HepG2 (cell line): ENCODE measurements around the gene EPHB4. TPM values are rescaled to one million over a fixed set of nuclear protein-coding genes. Genes with fewer than 3 reads are reported as not detected.

Source experiments
- AKAP8 ChIP-seq: sonication (generic); formaldehyde crosslinking; IDR thresholded peaks from 2 replicates; pipeline ENCODE4 v1.5.1; 2020; ENCODE audit warnings: mild to moderate bottlenecking, missing genetic modification reagents
- ATF7 ChIP-seq, 2 experiments: fragments of 450-650 bp in 1 of 2; sonication (generic) in 1 of 2; formaldehyde crosslinking in 1 of 2; IDR thresholded peaks; 2 replicates each; pipeline versions ENCODE4 v1.4.0 to v1.6.1; 2016 to 2020; ENCODE audit warnings: antibody characterized with exemption in 1 of 2, mild to moderate bottlenecking in 1 of 2, missing genetic modification reagents in 1 of 2
- CREM ChIP-seq, 2 experiments: sonication (generic) in 1 of 2; formaldehyde crosslinking in 1 of 2; IDR thresholded peaks; 2 replicates each; pipeline versions ENCODE4 v1.4.0 to v1.6.1; 2016 to 2020; ENCODE audit warnings: antibody characterized with exemption in 1 of 2, mild to moderate bottlenecking in 1 of 2, missing genetic modification reagents in 1 of 2
- E2F5 ChIP-seq: sonication (generic); formaldehyde crosslinking; conservative IDR thresholded peaks from 2 replicates; pipeline ENCODE4 v1.4.0; 2020; ENCODE audit warnings: missing genetic modification reagents
- GFI1 ChIP-seq: sonication (generic); formaldehyde crosslinking; IDR thresholded peaks from 2 replicates; pipeline ENCODE4 v1.5.0; 2020; ENCODE audit warnings: missing genetic modification reagents, mild to moderate bottlenecking, borderline replicate concordance
- HNRNPLL ChIP-seq: fragments of 200-400 bp; formaldehyde crosslinking; IDR thresholded peaks from 2 replicates; pipeline ENCODE4 v1.6.1; 2017; ENCODE audit warnings: mild to moderate bottlenecking, low read depth, low read length; ENCODE audit not compliant: poor library complexity, severe bottlenecking
- IRF2 ChIP-seq: IDR thresholded peaks from 2 replicates; pipeline ENCODE4 v1.6.1; 2018; ENCODE audit warnings: missing genetic modification reagents, missing compliant biosample characterization
- MATR3 ChIP-seq: sonication (generic); formaldehyde crosslinking; IDR thresholded peaks from 2 replicates; pipeline ENCODE4 v1.4.0; 2020; ENCODE audit warnings: missing genetic modification reagents
- MBD4 ChIP-seq: IDR thresholded peaks from 2 replicates; pipeline ENCODE4 v1.6.1; 2012; ENCODE audit warnings: low read length, inconsistent platforms, borderline replicate concordance
- NFAT5 ChIP-seq: sonication (generic); formaldehyde crosslinking; IDR thresholded peaks from 2 replicates; pipeline ENCODE4 v1.4.0; 2020; ENCODE audit warnings: missing genetic modification reagents
- NKX3-1 ChIP-seq: sonication (generic); formaldehyde crosslinking; IDR thresholded peaks from 2 replicates; pipeline ENCODE4 v1.5.0; 2020; ENCODE audit warnings: missing genetic modification reagents
- SALL1 ChIP-seq: sonication (generic); formaldehyde crosslinking; IDR thresholded peaks from 2 replicates; pipeline ENCODE4 v1.8.0; 2022; ENCODE audit warnings: mild to moderate bottlenecking, missing genetic modification reagents
- SNAPC4 ChIP-seq: sonication (generic); formaldehyde crosslinking; IDR thresholded peaks from 2 replicates; pipeline ENCODE4 v1.4.0; 2020; ENCODE audit warnings: mild to moderate bottlenecking, missing genetic modification reagents
- TEAD2 ChIP-seq: sonication (generic); formaldehyde crosslinking; IDR thresholded peaks from 2 replicates; pipeline ENCODE4 v1.9.0; 2021; ENCODE audit warnings: missing genetic modification reagents
- ZNF3 ChIP-seq: IDR thresholded peaks from 2 replicates; pipeline ENCODE4 v1.7.0; 2017; ENCODE audit warnings: inconsistent platforms
- ZNF550 ChIP-seq: sonication (generic); formaldehyde crosslinking; IDR thresholded peaks from 2 replicates; pipeline ENCODE4 v1.4.0; 2020; ENCODE audit warnings: mild to moderate bottlenecking, missing genetic modification reagents, borderline replicate concordance
- ZSCAN20 ChIP-seq: sonication (generic); formaldehyde crosslinking; IDR thresholded peaks from 2 replicates; pipeline ENCODE4 v1.4.0; 2020; ENCODE audit warnings: missing genetic modification reagents, mild to moderate bottlenecking, borderline replicate concordance
- polyA plus RNA-seq, 8 experiments: library from polyadenylated mRNA; depleted of rRNA in 3 of 8; stranded (reverse) in 7 of 8; unstranded in 1 of 8; fragments of >200 nt; fragmentation: Illumina TruSeq in 4 of 8; extraction: Trizol in 4 of 8; gene quantifications; 2 replicates each; pipeline versions ENCODE4 v1.2.1 to v1.2.3, GENCODE V29; 2011 to 2016; ENCODE audit warnings: low read depth in 4 of 8, missing spikeins in 1 of 8, mixed read lengths in 1 of 8; ENCODE audit not compliant: insufficient read depth in 1 of 8
- total RNA-seq, 5 experiments: library from RNA; depleted of rRNA; stranded (reverse); fragments of >200 nt; fragmentation: Illumina TruSeq; extraction: Trizol; gene quantifications; 2 replicates each; pipeline ENCODE4 v1.2.3, GENCODE V29; 2016; ENCODE audit warnings: low read depth in 1 of 5

The EPHB4 gene
- total and polyA plus RNA-seq, 2 of the 13 experiments (the other 11 are each of a cell fraction or from before 2014, with no cell fraction given): 61.4 to 69.6 TPM

GRCh38 chr7:100863406-100863950 is 36.2 kb upstream of the EPHB4 start (continued):
- no peak for TF ChIP-seq NFAT5 (CRISPR knock-in tag)
- TF ChIP-seq MATR3 (CRISPR knock-in tag): no peak
- no peak for TF ChIP-seq E2F5 (CRISPR knock-in tag)
- peak; percentile 93 for TF ChIP-seq GFI1 (CRISPR knock-in tag)
- TF ChIP-seq NKX3-1 (CRISPR knock-in tag): no peak
- TF ChIP-seq ATF7 (IDR thresholded peaks at IDR 0.05): no peak
- TF ChIP-seq ATF7 (CRISPR knock-in tag; IDR thresholded peaks at IDR 0.05): no peak
- no peak for TF ChIP-seq TEAD2 (CRISPR knock-in tag)
- TF ChIP-seq ZNF550 (CRISPR knock-in tag): no peak
- TF ChIP-seq IRF2 (CRISPR knock-in tag): no peak
- no peak for TF ChIP-seq HNRNPLL
- no peak for TF ChIP-seq AKAP8 (CRISPR knock-in tag)
- no peak for TF ChIP-seq CREM (IDR thresholded peaks at IDR 0.05)
- TF ChIP-seq CREM (CRISPR knock-in tag; IDR thresholded peaks at IDR 0.05): no peak
- TF ChIP-seq SNAPC4: no peak
- TF ChIP-seq ZNF3: no peak
- TF ChIP-seq ZSCAN20: no peak
- TF ChIP-seq SALL1: 0 out of 2 replicates have a peak, but pooled peaks have one; percentile 20
- TF ChIP-seq MBD4: no peak
